Heart left ventricle (tissue), 16 donors: ENCODE results near the gene PIP4K2A. TPM values are rescaled to one million over a fixed set of nuclear protein-coding genes. Genes with fewer than 3 reads are reported as not detected.

Experiments used
- ATAC-seq, 4 donors: fragments of 200-7000 bp; cut with Tn5 transposase; one replicate each; pipeline ENCODE4 v1.9.1; 2020 to 2022; ENCODE audit warnings: moderate library complexity in 4 of 4, mild to moderate bottlenecking in 3 of 4, moderate number of reproducible peaks in 1 of 4
- DNase-seq, 5 donors: peaks; one replicate each; pipeline ENCODE4 v3.0.0-alpha.2; 2020
- H3K27ac ChIP-seq, 12 donors: fragments of 200-600 bp; sonication (generic) in 4 of 12; one replicate each; pipeline versions ENCODE4 v1.5.0 to v1.8.0; 2016 to 2022; ENCODE audit warnings: mild to moderate bottlenecking in 2 of 12
- H3K27me3 ChIP-seq, 9 donors: fragments of 200-600 bp; sonication (generic) in 2 of 9; one replicate each; pipeline versions ENCODE4 v1.5.1 to v1.8.0; 2016 to 2022; ENCODE audit warnings: mild to moderate bottlenecking in 3 of 9
- H3K36me3 ChIP-seq, 9 donors: fragments of 200-600 bp; sonication (generic) in 2 of 9; one replicate each; pipeline versions ENCODE4 v1.5.0 to v1.8.0; 2018 to 2022; ENCODE audit warnings: mild to moderate bottlenecking in 2 of 9
- H3K4me1 ChIP-seq, 12 donors: fragments of 200-600 bp; sonication (generic) in 4 of 12; one replicate each; pipeline versions ENCODE4 v1.5.0 to v1.8.0; 2016 to 2022; ENCODE audit warnings: mild to moderate bottlenecking in 3 of 12
- H3K4me3 ChIP-seq, 12 donors: fragments of 200-600 bp; sonication (generic) in 4 of 12; one replicate each; pipeline versions ENCODE4 v1.5.0 to v1.8.0; 2017 to 2022; ENCODE audit warnings: mild to moderate bottlenecking in 9 of 12, moderate library complexity in 4 of 12
- H3K9me3 ChIP-seq, 12 donors: fragments of 200-600 bp; sonication (generic) in 4 of 12; one replicate each; pipeline versions ENCODE4 v1.5.0 to v1.8.0; 2016 to 2022; ENCODE audit warnings: mild to moderate bottlenecking in 1 of 12
- CTCF ChIP-seq, 12 donors: fragments of 200-600 bp; sonication (generic) in 4 of 12; IDR thresholded peaks; one replicate each; pipeline versions ENCODE4 v1.5.0 to v1.8.0; 2018 to 2022; ENCODE audit warnings: antibody characterized with exemption in 12 of 12, mild to moderate bottlenecking in 5 of 12
- POLR2A ChIP-seq, 2 donors: fragments of 450-650 bp; IDR thresholded peaks; one replicate each; pipeline ENCODE4 v1.6.1; 2017; ENCODE audit warnings: antibody characterized with exemption in 2 of 2, mild to moderate bottlenecking in 2 of 2, moderate library complexity in 2 of 2
- WGBS, 4 donors: extraction: QIAGEN DNeasy Blood & Tissue Kit in 2 of 4; methylation state at CpG; one replicate each; pipeline versions ENCODE4 v1.1.5 to v1.1.7; 2013 to 2018; 5-methylcytosine and 5-hydroxymethylcytosine counted together
- intact Hi-C, 10 donors: fragments of 100-400 bp; cut with DNase I; formaldehyde crosslinking; loops; one replicate each; pipeline versions ENCODE4 v1.11.1 to v1.14.2; 2022
- polyA plus RNA-seq, 2 donors: library from polyadenylated mRNA; stranded (reverse); fragments of 200-250 nt; gene quantifications; one replicate each; pipeline ENCODE4 v1.2.3, GENCODE V29; 2013
- total RNA-seq, 9 donors: library from RNA; depleted of rRNA in 2 of 9; stranded (reverse); fragments of >200 nt in 2 of 9; fragmentation: NEBNext Ultra II Directional in 3 of 9; extraction: Animal tissue kit (Norgen Biotek cat#: 25700) in 3 of 9; gene quantifications; one replicate each; pipeline versions ENCODE4 v1.1.0 to v1.2.4, GENCODE V29; 2016 to 2023
- donor health status: ischemic (EF 13 %, LVEDD 7.1; RV severe dilation, severe dysfunction).
- donor health status: healthy with polysubstance abuse.
- donor health status: DM: no; HTN: yes; CAD: no.
- donor health status: DM: no; HTN: no; CAD: no.
- donor health status: ischemic (EF 25% LVEDD 6.9; RV normal size, moderate dysfunction).
- donor health status: ischemic (EF 25% LVEDD 5.7; RV mildly dilated, moderate dysfunction).
- donor health status: healthy.
- donor health status: DM: yes; HTN: yes; CAD: no.
- donor health status: ischemic (EF 35%, LVEDD 5.7; RV mildly dilated, moderate dysfunction).
- donor health status: nonischemic (EF 11% LVEDD 7.7; RV severe dilation, severe dysfunction).
- donor health status: DM: yes; HTN: yes; CAD: no.
- donor health status: PGD.
- donor health status: ischemic (EF 29% LVEDD 5.4; RV normal size, mild dysfunction).
- donor health status: nonischemic (EF 23%, LVEDD 6.1; RV moderate dilation, normal function).

Gene PIP4K2A
- total and polyA plus RNA-seq, 11 donors = 4.0 to 35.6 (median 12.5) TPM

DNA sequence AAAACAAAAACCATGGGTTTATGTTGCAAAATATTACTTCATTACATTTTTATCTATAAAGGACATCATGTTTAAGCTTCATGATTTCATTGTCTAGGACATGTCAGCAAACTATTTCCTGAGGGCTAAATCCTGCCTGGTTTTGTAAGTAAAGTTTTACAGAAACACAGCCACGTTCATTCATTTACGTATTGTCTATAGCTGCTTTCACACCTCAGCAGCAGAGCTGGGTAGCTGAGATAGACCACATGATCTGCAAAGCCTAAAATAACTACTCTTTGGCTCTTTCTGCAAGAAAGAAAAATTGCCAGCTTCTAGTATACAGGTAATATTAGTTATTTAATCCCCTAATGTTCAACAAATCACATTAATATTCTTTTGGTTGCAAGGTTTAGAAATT, 12.7 kb upstream of the PIP4K2A start:
- 28 to 43% (median 37%) methylated on average over 2 of the region's 2 CpGs for WGBS, 4 donors
- Histone ChIP-seq H3K4me1 (peaks cover 0 to 15% (median 0%) of the 10 kb centered on the region in 12 donors), H3K27ac (no peak overlapping the region), H3K9me3 (no peaks in the 10 kb centered on the region), H3K4me3 (no peak overlapping the region), H3K36me3 (no peaks in the 10 kb centered on the region), H3K27me3 (no peaks in the 10 kb centered on the region)
- ATAC-seq (no peak), DNase-seq (no peak)
- TF ChIP-seq POLR2A (IDR thresholded peaks at IDR 0.05) = no peak
- no peak for TF ChIP-seq CTCF (IDR thresholded peaks at IDR 0.05)
- intact Hi-C loops = no loop called here

- intact Hi-C loops = no loop called here
- Histone ChIP-seq H3K9me3 (no peaks in the 10 kb centered on the region), H3K27me3 (no peaks in the 10 kb centered on the region), H3K27ac (no peak overlapping the region), H3K36me3 (no peaks in the 10 kb centered on the region), H3K4me3 (no peak overlapping the region), H3K4me1 (peaks cover 0 to 15% (median 0%) of the 10 kb centered on the region in 12 donors)
- DNase-seq = no peak
- TF ChIP-seq POLR2A (IDR thresholded peaks at IDR 0.05) (no peak), CTCF (IDR thresholded peaks at IDR 0.05) (no peak)
- 94 to 97% (median 95%) methylated on average over 3 of the region's 3 CpGs for WGBS, 4 donors
- ATAC-seq = no peak
These were observed 10.4 kb upstream of the PIP4K2A start for GRCh38 chr10:22724773-22725172.

DNA sequence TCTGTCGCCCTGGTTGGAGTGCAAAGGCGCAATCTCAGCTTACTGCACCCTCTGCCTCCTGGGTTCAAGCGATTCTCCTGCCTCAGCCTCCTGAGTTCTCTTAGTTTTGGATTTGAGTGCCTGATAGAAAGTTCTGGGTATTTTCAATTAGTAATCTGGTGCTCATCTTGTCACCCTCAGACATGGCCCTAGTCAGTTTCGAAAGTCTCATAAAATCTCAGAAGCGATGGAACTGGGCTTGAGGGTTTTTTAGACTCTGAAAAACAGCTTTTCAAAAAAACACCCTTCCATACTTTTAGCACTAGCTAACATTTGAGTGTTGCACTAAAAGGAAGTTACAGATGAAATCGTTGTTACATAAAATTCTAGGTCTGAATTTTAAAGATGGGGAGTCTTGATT, 9.4 kb upstream of the PIP4K2A start:
- H3K27ac ChIP-seq = no peak overlapping the region
- 86 to 90% (median 89%) methylated on average over 6 of the region's 6 CpGs for WGBS, 4 donors
- TF ChIP-seq CTCF (IDR thresholded peaks at IDR 0.05) (no peak), POLR2A (IDR thresholded peaks at IDR 0.05) (no peak)

GRCh38 chr10:22723343-22723779, 9.0 kb upstream of the PIP4K2A start:
- Histone ChIP-seq H3K4me3 (no peak overlapping the region), H3K27ac (no peak overlapping the region), H3K4me1 (peaks cover 0 to 15% (median 0%) of the 10 kb centered on the region in 12 donors), H3K9me3 (no peaks in the 10 kb centered on the region), H3K27me3 (no peaks in the 10 kb centered on the region), H3K36me3 (no peaks in the 10 kb centered on the region)
- WGBS, 4 donors = 74 to 83% (median 79%) methylated on average over 5 of the region's 5 CpGs
- TF ChIP-seq CTCF (IDR thresholded peaks at IDR 0.05) (no peak), POLR2A (IDR thresholded peaks at IDR 0.05) (no peak)
- DNase-seq = no peak
- intact Hi-C loops = no loop called here
- ATAC-seq = peak in 3 of 4 donors; percentile 28 to 53 (median 52)

More for the DNA sequence above, 9.4 kb upstream of the PIP4K2A start:
- Histone ChIP-seq H3K4me1 (peaks cover 0 to 15% (median 0%) of the 10 kb centered on the region in 12 donors), H3K27me3 (no peaks in the 10 kb centered on the region), H3K9me3 (no peaks in the 10 kb centered on the region), H3K36me3 (no peaks in the 10 kb centered on the region), H3K4me3 (no peak overlapping the region)
- ATAC-seq (no peak), DNase-seq (no peak)
- intact Hi-C loops = no loop called here
